Measurements from ENCODE around the gene PHACTR2.

DNA sequence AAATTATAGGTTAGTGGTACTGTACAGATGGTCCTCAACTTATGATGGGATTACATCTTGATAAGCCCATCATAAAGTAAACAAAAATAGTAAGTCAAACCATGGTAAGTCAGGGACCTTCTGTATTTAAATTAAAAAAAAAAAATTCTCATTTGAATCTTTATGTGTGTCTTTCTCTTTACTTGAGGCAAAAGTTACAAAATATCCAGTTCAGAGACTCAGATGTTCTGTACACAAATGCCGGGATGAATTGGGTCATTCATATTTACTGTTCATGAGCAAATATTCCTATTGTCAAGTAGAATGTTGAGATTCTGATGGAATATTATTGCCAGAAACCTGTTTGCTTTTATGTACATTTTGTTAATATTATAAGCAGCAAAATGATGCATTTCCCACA, 13.4 kb downstream of the PHACTR2 start:
- TF ChIP-seq, protein P1, sequence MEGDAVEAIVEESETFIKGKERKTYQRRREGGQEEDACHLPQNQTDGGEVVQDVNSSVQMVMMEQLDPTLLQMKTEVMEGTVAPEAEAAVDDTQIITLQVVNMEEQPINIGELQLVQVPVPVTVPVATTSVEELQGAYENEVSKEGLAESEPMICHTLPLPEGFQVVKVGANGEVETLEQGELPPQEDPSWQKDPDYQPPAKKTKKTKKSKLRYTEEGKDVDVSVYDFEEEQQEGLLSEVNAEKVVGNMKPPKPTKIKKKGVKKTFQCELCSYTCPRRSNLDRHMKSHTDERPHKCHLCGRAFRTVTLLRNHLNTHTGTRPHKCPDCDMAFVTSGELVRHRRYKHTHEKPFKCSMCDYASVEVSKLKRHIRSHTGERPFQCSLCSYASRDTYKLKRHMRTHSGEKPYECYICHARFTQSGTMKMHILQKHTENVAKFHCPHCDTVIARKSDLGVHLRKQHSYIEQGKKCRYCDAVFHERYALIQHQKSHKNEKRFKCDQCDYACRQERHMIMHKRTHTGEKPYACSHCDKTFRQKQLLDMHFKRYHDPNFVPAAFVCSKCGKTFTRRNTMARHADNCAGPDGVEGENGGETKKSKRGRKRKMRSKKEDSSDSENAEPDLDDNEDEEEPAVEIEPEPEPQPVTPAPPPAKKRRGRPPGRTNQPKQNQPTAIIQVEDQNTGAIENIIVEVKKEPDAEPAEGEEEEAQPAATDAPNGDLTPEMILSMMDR (IDR thresholded peaks at IDR 0.05) = no peak
- TF ChIP-seq POLR2A (IDR thresholded peaks at IDR 0.05) = no peak

All from testis (tissue), 2 donors.